Measurements from ENCODE around the gene CCSER2. TPM values are rescaled to one million over a fixed set of nuclear protein-coding genes. Genes with fewer than 3 reads are reported as not detected.

The CCSER2 gene
- total RNA-seq, 1 experiment from 2014 or later = 56.6 TPM

GRCh38 chr10:84298057-84298456 lies 30.3 kb upstream of the CCSER2 start:
- Histone ChIP-seq H3K4me3 (no peak overlapping the region), H3K9me3 (ENCODE audit: insufficient read depth, low read depth) (no peaks in the 10 kb centered on the region), H3K9me2 (ENCODE audit: insufficient read depth) (no peaks in the 10 kb centered on the region), H3K27me3 (ENCODE audit: insufficient read depth, low read depth) (peaks cover 35% of the 10 kb centered on the region), H3K79me2 (ENCODE audit: low read depth) (no peaks in the 10 kb centered on the region), H3F3A (ENCODE audit: insufficient read depth, low read depth) (no peaks in the 10 kb centered on the region), H3K27ac (no peak overlapping the region), H3K4me2 (no peak overlapping the region), H3K4me1 (replicated peaks; ENCODE audit: insufficient read depth) (no peaks in the 10 kb centered on the region), H3K36me3 (ENCODE audit: low read depth) (no peaks in the 10 kb centered on the region), H4K20me1 (ENCODE audit: insufficient read depth) (no peaks in the 10 kb centered on the region), H2AFZ (no peak overlapping the region)
- ChIA-PET CTCF (no interaction called here), POLR2A (ENCODE audit: unreplicated experiment) (no interaction called here)
- no peak for TF ChIP-seq EZH2 (IDR thresholded peaks at IDR 0.05; ENCODE audit: low read depth)
- TF ChIP-seq, protein P1, sequence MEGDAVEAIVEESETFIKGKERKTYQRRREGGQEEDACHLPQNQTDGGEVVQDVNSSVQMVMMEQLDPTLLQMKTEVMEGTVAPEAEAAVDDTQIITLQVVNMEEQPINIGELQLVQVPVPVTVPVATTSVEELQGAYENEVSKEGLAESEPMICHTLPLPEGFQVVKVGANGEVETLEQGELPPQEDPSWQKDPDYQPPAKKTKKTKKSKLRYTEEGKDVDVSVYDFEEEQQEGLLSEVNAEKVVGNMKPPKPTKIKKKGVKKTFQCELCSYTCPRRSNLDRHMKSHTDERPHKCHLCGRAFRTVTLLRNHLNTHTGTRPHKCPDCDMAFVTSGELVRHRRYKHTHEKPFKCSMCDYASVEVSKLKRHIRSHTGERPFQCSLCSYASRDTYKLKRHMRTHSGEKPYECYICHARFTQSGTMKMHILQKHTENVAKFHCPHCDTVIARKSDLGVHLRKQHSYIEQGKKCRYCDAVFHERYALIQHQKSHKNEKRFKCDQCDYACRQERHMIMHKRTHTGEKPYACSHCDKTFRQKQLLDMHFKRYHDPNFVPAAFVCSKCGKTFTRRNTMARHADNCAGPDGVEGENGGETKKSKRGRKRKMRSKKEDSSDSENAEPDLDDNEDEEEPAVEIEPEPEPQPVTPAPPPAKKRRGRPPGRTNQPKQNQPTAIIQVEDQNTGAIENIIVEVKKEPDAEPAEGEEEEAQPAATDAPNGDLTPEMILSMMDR (conservative IDR thresholded peaks at IDR 0.05) = no peak
- no peak for DNase-seq
- BruUV-seq (replicated peaks) = no TSS peak
- intact Hi-C loops (cut with micrococcal nuclease; ENCODE audit: unreplicated experiment) = no loop called here

GRCh38 chr10:84302223-84302622 lies 26.2 kb upstream of the CCSER2 start:
- H3F3A ChIP-seq (ENCODE audit: insufficient read depth, low read depth) = no peaks in the 10 kb centered on the region
- TF ChIP-seq EZH2 (IDR thresholded peaks at IDR 0.05; ENCODE audit: low read depth) = no peak
- TF ChIP-seq, protein P1 (conservative IDR thresholded peaks at IDR 0.05) = no peak
- H3K27me3 ChIP-seq (ENCODE audit: insufficient read depth, low read depth) = peaks cover 28% of the 10 kb centered on the region
- no peak overlapping the region for H3K4me2 ChIP-seq
- H3K36me3 ChIP-seq (ENCODE audit: low read depth) = no peaks in the 10 kb centered on the region
- no peak overlapping the region for H2AFZ ChIP-seq
- BruUV-seq (replicated peaks) = no TSS peak
- no peaks in the 10 kb centered on the region for H4K20me1 ChIP-seq (ENCODE audit: insufficient read depth)
- ChIA-PET POLR2A (ENCODE audit: unreplicated experiment) (no interaction called here), CTCF (interaction anchor here (0.6 to 0.7 kb wide), 2 partner anchors 8 to 25 kb away, joined by 4 to 6 read pairs; no protein-coding TSS in a partner anchor)
- H3K9me3 ChIP-seq (ENCODE audit: insufficient read depth, low read depth) = no peaks in the 10 kb centered on the region
- DNase-seq = no peak
- H3K27ac ChIP-seq = no peak overlapping the region
- no peaks in the 10 kb centered on the region for H3K4me1 ChIP-seq (replicated peaks; ENCODE audit: insufficient read depth)
- no peak overlapping the region for H3K4me3 ChIP-seq
- intact Hi-C loops (cut with micrococcal nuclease; ENCODE audit: unreplicated experiment) = no loop called here
- H3K9me2 ChIP-seq (ENCODE audit: insufficient read depth) = no peaks in the 10 kb centered on the region
- H3K79me2 ChIP-seq (ENCODE audit: low read depth) = no peaks in the 10 kb centered on the region

DNA sequence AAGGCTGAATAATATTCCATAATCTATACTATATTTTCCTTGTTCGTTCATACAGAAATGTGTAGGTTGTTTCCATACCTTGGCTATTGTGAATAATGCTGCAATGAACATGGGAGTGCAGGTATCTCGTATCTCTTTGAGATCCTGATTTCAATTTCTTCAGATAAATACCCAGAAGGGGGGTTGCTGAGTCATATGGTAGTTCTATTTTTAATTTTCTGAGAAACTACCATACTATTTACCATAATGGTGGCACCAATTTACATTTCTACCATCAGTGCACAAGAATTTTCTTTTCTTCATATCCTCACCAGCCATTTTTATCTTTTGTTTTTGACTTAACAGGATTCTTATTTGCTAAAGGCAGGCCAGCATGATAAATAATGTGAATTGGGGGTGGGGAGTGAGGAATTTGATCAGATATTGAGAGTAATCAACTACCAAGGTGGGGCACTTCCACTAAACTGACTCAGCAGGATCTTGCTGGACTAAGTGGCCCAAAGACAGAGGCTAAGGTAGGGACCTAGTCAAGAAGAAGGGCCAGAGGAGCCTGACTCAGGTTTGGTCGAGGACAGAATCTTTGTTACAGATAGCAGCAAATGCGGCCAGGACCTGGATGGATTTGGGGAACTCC lies 21.5 kb upstream of the CCSER2 start:
- peaks cover 10% of the 10 kb centered on the region for H3K4me1 ChIP-seq (replicated peaks; ENCODE audit: insufficient read depth)
- ChIA-PET CTCF (no interaction called here), POLR2A (ENCODE audit: unreplicated experiment) (interaction anchor here (0.6 kb wide), 1 partner anchor 934 kb away, joined by 9 read pairs; no protein-coding TSS in a partner anchor)
- H3K9me2 ChIP-seq (ENCODE audit: insufficient read depth) = no peaks in the 10 kb centered on the region
- peaks cover 5% of the 10 kb centered on the region; the same call in 1 of the 2 replicates for H3F3A ChIP-seq (ENCODE audit: insufficient read depth, low read depth)
- no peak for DNase-seq
- H3K4me3 ChIP-seq = no peak overlapping the region
- no peaks in the 10 kb centered on the region for H3K79me2 ChIP-seq (ENCODE audit: low read depth)
- no peaks in the 10 kb centered on the region for H3K27me3 ChIP-seq (ENCODE audit: insufficient read depth, low read depth)
- H3K27ac ChIP-seq = no peak overlapping the region
- H3K36me3 ChIP-seq (ENCODE audit: low read depth) = no peaks in the 10 kb centered on the region
- intact Hi-C loops (cut with micrococcal nuclease; ENCODE audit: unreplicated experiment) = no loop called here
- H3K9me3 ChIP-seq (ENCODE audit: insufficient read depth, low read depth) = no peaks in the 10 kb centered on the region; the same call in 1 of the 2 replicates
- H3K4me2 ChIP-seq = no peak overlapping the region
- H2AFZ ChIP-seq = no peak overlapping the region
- no peaks in the 10 kb centered on the region for H4K20me1 ChIP-seq (ENCODE audit: insufficient read depth)
- TF ChIP-seq, protein P1 (conservative IDR thresholded peaks at IDR 0.05) = no peak
- no peak for TF ChIP-seq EZH2 (IDR thresholded peaks at IDR 0.05; ENCODE audit: low read depth)
- BruUV-seq (replicated peaks) = no TSS peak
